LNCAP (cell line): ENCODE results near the gene CST1.

Experiments
- CTCF ChIP-seq: fragments of 450-650 bp; IDR thresholded peaks from 2 replicates; pipeline ENCODE4 v1.5.1; 2017; ENCODE audit warnings: mild to moderate bottlenecking

The CST1 gene

GRCh38 chr20:23749746-23750145 is 989 bp downstream of the CST1 start:
- no peak for TF ChIP-seq CTCF

- no peak for TF ChIP-seq CTCF
These were observed 4.4 kb downstream of the CST1 start for GRCh38 chr20:23746321-23746720.

- no peak for TF ChIP-seq CTCF
These were observed 5.5 kb downstream of the CST1 start for GRCh38 chr20:23745247-23745646.

GRCh38 chr20:23744817-23745216 is 5.9 kb downstream of the CST1 start:
- TF ChIP-seq CTCF = no peak

GRCh38 chr20:23727016-23727415 is 23.7 kb downstream of the CST1 start:
- no peak for TF ChIP-seq CTCF

GRCh38 chr20:23725102-23725501 is 25.6 kb downstream of the CST1 start:
- TF ChIP-seq CTCF = no peak

GRCh38 chr20:23721962-23722361 is 28.8 kb downstream of the CST1 start:
- no peak for TF ChIP-seq CTCF

GRCh38 chr20:23710771-23711170 is 40.0 kb downstream of the CST1 start:
- no peak for TF ChIP-seq CTCF
